Aorta (tissue), 5 donors: ENCODE data around the gene PSAP. TPM values are rescaled to one million over a fixed set of nuclear protein-coding genes. Genes with fewer than 3 reads are reported as not detected.

Experiments
- ATAC-seq: fragments of 200-7000 bp; cut with Tn5 transposase; one replicate; pipeline ENCODE4 v1.9.1; 2022; ENCODE audit warnings: moderate library complexity; ENCODE audit not compliant: low FRiP score
- DNase-seq, 2 donors: peaks; one replicate each; pipeline ENCODE4 v3.0.0-alpha.2; 2020
- H3K27ac ChIP-seq, 2 donors: one replicate each; pipeline ENCODE4 v1.5.1; 2013; ENCODE audit warnings: low read length in 2 of 2, mild to moderate bottlenecking in 2 of 2, moderate library complexity in 2 of 2, control low read depth in 1 of 2, inconsistent platforms in 1 of 2, low read depth in 1 of 2
- H3K27me3 ChIP-seq, 2 donors: one replicate each; pipeline ENCODE4 v1.6.1; 2013; ENCODE audit warnings: control low read depth in 1 of 2, low read length in 1 of 2, mild to moderate bottlenecking in 1 of 2, moderate library complexity in 1 of 2; ENCODE audit not compliant: insufficient read depth in 2 of 2, control insufficient read depth in 1 of 2
- H3K36me3 ChIP-seq, 2 donors: one replicate each; pipeline ENCODE4 v1.6.1; 2013; ENCODE audit warnings: control low read depth in 1 of 2, low read length in 1 of 2, mild to moderate bottlenecking in 1 of 2; ENCODE audit not compliant: insufficient read depth in 2 of 2, control insufficient read depth in 1 of 2
- H3K4me1 ChIP-seq, 2 donors: one replicate each; pipeline ENCODE4 v1.6.1; 2013; ENCODE audit warnings: low read length in 2 of 2, control low read depth in 1 of 2, mild to moderate bottlenecking in 1 of 2, moderate library complexity in 1 of 2; ENCODE audit not compliant: insufficient read depth in 2 of 2, control insufficient read depth in 1 of 2
- H3K4me3 ChIP-seq, 2 donors: one replicate each; pipeline ENCODE4 v1.5.1; 2013; ENCODE audit warnings: low read length in 2 of 2, control low read depth in 1 of 2, mild to moderate bottlenecking in 1 of 2
- H3K9me3 ChIP-seq: one replicate; pipeline ENCODE4 v1.6.1; 2013; ENCODE audit warnings: mild to moderate bottlenecking, low read length; ENCODE audit not compliant: control insufficient read depth
- whole genome bisulfite sequencing, 2 donors: extraction: QIAGEN DNeasy Blood & Tissue Kit; methylation state at CpG; one replicate each; pipeline ENCODE4 v1.1.7; 2013; 5-methylcytosine and 5-hydroxymethylcytosine counted together
- intact Hi-C, 2 donors: fragments of 100-400 bp; cut with DNase I; formaldehyde crosslinking; loops; one replicate each; pipeline versions ENCODE4 v1.14.2 to v1.15.0; 2022
- polyA plus RNA-seq, 2 donors: library from polyadenylated mRNA; stranded (reverse); fragments of 200-250 nt; gene quantifications; one replicate each; pipeline ENCODE4 v1.2.3, GENCODE V29; 2013
- total RNA-seq, 2 donors: library from RNA; stranded (reverse); fragmentation: NEBNext Ultra II Directional; extraction: Animal tissue kit (Norgen Biotek cat#: 25700); gene quantifications; one replicate each; pipeline ENCODE4 v1.2.1, GENCODE V29; 2021
- donor health status: healthy with polysubstance abuse.
- donor health status: Bipolar disorder and iron deficiency.
- donor health status: DM: no; HTN: no; CAD: no.
- donor health status: DM: no; HTN: no; CAD: no.
- donor health status: DM: yes; HTN: yes; CAD: no.

Gene PSAP
- total and polyA plus RNA-seq, 4 donors: 698 to 1,176 (median 1,011) TPM

- WGBS, 2 donors: 89 to 93% methylated on average over 14 of the region's 14 CpGs
- Histone ChIP-seq H3K4me3 (no peak overlapping the region), H3K4me1 (no peaks in the 10 kb centered on the region), H3K9me3 (no peaks in the 10 kb centered on the region), H3K27ac (no peak overlapping the region), H3K27me3 (no peaks in the 10 kb centered on the region), H3K36me3 (peaks cover 7 to 22% of the 10 kb centered on the region in 2 donors)
- DNase-seq: peak; percentile 30 to 51
- intact Hi-C loops: loop anchor here in 1 of 2 donors (10.0 kb wide), 1 partner anchor 114 kb away; no protein-coding TSS in a partner anchor
- no peak for ATAC-seq
Measured at GRCh38 chr10:71818674-71819260, 32.3 kb downstream of the PSAP start.

- peak; percentile 70 to 75 for DNase-seq
- Histone ChIP-seq H3K9me3 (no peaks in the 10 kb centered on the region), H3K27ac (no peak overlapping the region), H3K27me3 (no peaks in the 10 kb centered on the region), H3K4me3 (no peak overlapping the region), H3K36me3 (peaks cover 4 to 20% of the 10 kb centered on the region in 2 donors), H3K4me1 (no peaks in the 10 kb centered on the region)
- 84 to 85% methylated on average over 9 of the region's 9 CpGs for WGBS, 2 donors
- ATAC-seq: peak; percentile 41
- intact Hi-C loops: loop anchor here in 1 of 2 donors (10.0 kb wide), 1 partner anchor 113 kb away; no protein-coding TSS in a partner anchor
Measured at GRCh38 chr10:71817831-71818655, 33.0 kb downstream of the PSAP start.

GRCh38 chr10:71816936-71817618, 34.0 kb downstream of the PSAP start:
- no peaks in the 10 kb centered on the region for H3K9me3 ChIP-seq
- 73 to 78% methylated on average over 8 of the region's 8 CpGs for WGBS, 2 donors
- no peaks in the 10 kb centered on the region for H3K27me3 ChIP-seq
- peaks cover 4 to 20% of the 10 kb centered on the region in 2 donors for H3K36me3 ChIP-seq
- no peak overlapping the region for H3K4me3 ChIP-seq
- H3K27ac ChIP-seq: no peak overlapping the region
- intact Hi-C loops: loop anchor here in 1 of 2 donors (10.0 kb wide), 1 partner anchor 112 kb away; no protein-coding TSS in a partner anchor
- ATAC-seq: no peak
- peak in 1 of 2 donors; percentile 24 for DNase-seq
- no peaks in the 10 kb centered on the region for H3K4me1 ChIP-seq

GRCh38 chr10:71816421-71816851, 34.6 kb downstream of the PSAP start:
- intact Hi-C loops: loop anchor here in 1 of 2 donors (10.0 kb wide), 1 partner anchor 112 kb away; no protein-coding TSS in a partner anchor
- Histone ChIP-seq H3K27ac (no peak overlapping the region), H3K36me3 (peaks cover 4 to 18% of the 10 kb centered on the region in 2 donors), H3K4me1 (no peaks in the 10 kb centered on the region), H3K27me3 (no peaks in the 10 kb centered on the region), H3K4me3 (no peak overlapping the region), H3K9me3 (no peaks in the 10 kb centered on the region)
- ATAC-seq (no peak), DNase-seq (peak; percentile 44 to 59)
- WGBS, 2 donors: 83 to 86% methylated on average over 12 of the region's 12 CpGs

GRCh38 chr10:71815515-71816130, 35.4 kb downstream of the PSAP start:
- Histone ChIP-seq H3K27ac (no peak overlapping the region), H3K9me3 (no peaks in the 10 kb centered on the region), H3K36me3 (peaks cover 4 to 16% of the 10 kb centered on the region in 2 donors), H3K4me3 (no peak overlapping the region), H3K27me3 (no peaks in the 10 kb centered on the region), H3K4me1 (no peaks in the 10 kb centered on the region)
- DNase-seq (peak in 1 of 2 donors; percentile 43), ATAC-seq (no peak)
- intact Hi-C loops: loop anchor here in 1 of 2 donors (10.0 kb wide), 1 partner anchor 111 kb away; no protein-coding TSS in a partner anchor
- WGBS, 2 donors: 80 to 81% methylated on average over 15 of the region's 15 CpGs

- H3K27me3 ChIP-seq: no peaks in the 10 kb centered on the region
- WGBS, 2 donors: 88 to 89% methylated on average over 26 of the region's 26 CpGs
- peak in 1 of 2 donors; percentile 41 for DNase-seq
- ATAC-seq: no peak
- no peak overlapping the region for H3K4me3 ChIP-seq
- no peaks in the 10 kb centered on the region for H3K9me3 ChIP-seq
- H3K27ac ChIP-seq: no peak overlapping the region
- H3K4me1 ChIP-seq: no peaks in the 10 kb centered on the region
- H3K36me3 ChIP-seq: peaks cover 0 to 14% of the 10 kb centered on the region in 2 donors
- intact Hi-C loops: loop anchor here (5.0 to 10.0 kb wide), 4 partner anchors 110 to 503 kb away; no protein-coding TSS in a partner anchor
Measured at GRCh38 chr10:71814922-71815411, 36.1 kb downstream of the PSAP start.

GRCh38 chr10:71812913-71813590, 38.0 kb downstream of the PSAP start:
- Histone ChIP-seq H3K27ac (no peak overlapping the region), H3K4me3 (no peak overlapping the region), H3K36me3 (peaks cover 0 to 11% of the 10 kb centered on the region in 2 donors), H3K9me3 (no peaks in the 10 kb centered on the region), H3K27me3 (no peaks in the 10 kb centered on the region), H3K4me1 (no peaks in the 10 kb centered on the region)
- DNase-seq (no peak), ATAC-seq (no peak)
- intact Hi-C loops: loop anchor here (5.0 to 10.0 kb wide), 4 partner anchors 108 to 501 kb away; no protein-coding TSS in a partner anchor
- 39 to 42% methylated on average over 11 of the region's 11 CpGs for WGBS, 2 donors
